ENCODE data around the gene CELF3. TPM values are rescaled to one million over a fixed set of nuclear protein-coding genes. Genes with fewer than 3 reads are reported as not detected.
"Not testable (repeated sequence)": the region's sequence is repeated elsewhere in the genome, so short reads cannot be mapped to it uniquely, and the experiment has no call there.

Gene CELF3
- total RNA-seq, 1 experiment from 2014 or later: not detected

GRCh38 chr1:151686561-151686960 lies 30.0 kb downstream of the CELF3 start:
- TF ChIP-seq CTCF (conservative IDR thresholded peaks at IDR 0.05) (no peak), EZH2 (IDR thresholded peaks at IDR 0.05; ENCODE audit: low read depth) (no peak)
- Histone ChIP-seq H4K20me1 (ENCODE audit: insufficient read depth) (no peaks in the 10 kb centered on the region), H3K4me1 (replicated peaks; ENCODE audit: insufficient read depth) (peaks cover 5% of the 10 kb centered on the region), H3K27me3 (ENCODE audit: insufficient read depth, low read depth) (no peaks in the 10 kb centered on the region), H3K79me2 (ENCODE audit: low read depth) (no peaks in the 10 kb centered on the region; the same call in 1 of the 2 replicates), H3K4me2 (no peak overlapping the region), H3K27ac (no peak overlapping the region), H3K4me3 (no peak overlapping the region), H2AFZ (no peak overlapping the region), H3K9me3 (ENCODE audit: insufficient read depth, low read depth) (no peaks in the 10 kb centered on the region; the same call in none of the 2 replicates), H3F3A (ENCODE audit: insufficient read depth, low read depth) (peaks cover 12% of the 10 kb centered on the region), H3K9me2 (ENCODE audit: insufficient read depth) (no peaks in the 10 kb centered on the region), H3K36me3 (ENCODE audit: low read depth) (0 out of 2 replicates have a peak, but pooled peaks cover 4% of the 10 kb centered on the region)
- BruUV-seq (replicated peaks): no TSS peak
- CTCF ChIA-PET: no interaction called here
- POLR2A ChIA-PET (ENCODE audit: unreplicated experiment): no interaction called here
- intact Hi-C loops (cut with micrococcal nuclease; ENCODE audit: unreplicated experiment): no loop called here
- DNase-seq: no peak

- TF ChIP-seq EZH2 (IDR thresholded peaks at IDR 0.05; ENCODE audit: low read depth): no peak
- no peak for TF ChIP-seq CTCF (conservative IDR thresholded peaks at IDR 0.05)
- no TSS peak for BruUV-seq (replicated peaks)
- CTCF ChIA-PET: no interaction called here
Observed at GRCh38 chr1:151684128-151684527, 32.5 kb downstream of the CELF3 start.

GRCh38 chr1:151682901-151683300 lies 33.7 kb downstream of the CELF3 start:
- H4K20me1 ChIP-seq (ENCODE audit: insufficient read depth); H3K9me3 ChIP-seq (ENCODE audit: insufficient read depth, low read depth); POLR2A ChIA-PET (ENCODE audit: unreplicated experiment); H3K9me2 ChIP-seq (ENCODE audit: insufficient read depth); CTCF ChIA-PET; H3K4me2 ChIP-seq; H2AFZ ChIP-seq; H3K79me2 ChIP-seq (ENCODE audit: low read depth); DNase-seq; H3K27ac ChIP-seq; H3K4me3 ChIP-seq; H3K36me3 ChIP-seq (ENCODE audit: low read depth); BruUV-seq (replicated peaks); H3K27me3 ChIP-seq (ENCODE audit: insufficient read depth, low read depth): not testable (repeated sequence)
- Histone ChIP-seq H3F3A (ENCODE audit: insufficient read depth, low read depth) (peaks cover 35% of the 10 kb centered on the region), H3K4me1 (replicated peaks; ENCODE audit: insufficient read depth) (peaks cover 32% of the 10 kb centered on the region)
- intact Hi-C loops (cut with micrococcal nuclease; ENCODE audit: unreplicated experiment): loop anchor here (5.0 kb wide), 2 partner anchors 76 to 146 kb away; no protein-coding TSS in a partner anchor

More at GRCh38 chr1:151684128-151684527, 32.5 kb downstream of the CELF3 start:
- H3K27me3 ChIP-seq (ENCODE audit: insufficient read depth, low read depth): no peaks in the 10 kb centered on the region
- no peak overlapping the region for H3K27ac ChIP-seq
- H2AFZ ChIP-seq: no peak overlapping the region
- H3K79me2 ChIP-seq (ENCODE audit: low read depth): no peaks in the 10 kb centered on the region; the same call in 1 of the 2 replicates
- no peak overlapping the region for H3K4me3 ChIP-seq
- H3F3A ChIP-seq (ENCODE audit: insufficient read depth, low read depth): peaks cover 29% of the 10 kb centered on the region
- H3K9me3 ChIP-seq (ENCODE audit: insufficient read depth, low read depth): no peaks in the 10 kb centered on the region; the same call in none of the 2 replicates
- no peak for DNase-seq
- H3K36me3 ChIP-seq (ENCODE audit: low read depth): 0 out of 2 replicates have a peak, but pooled peaks cover 5% of the 10 kb centered on the region
- H3K9me2 ChIP-seq (ENCODE audit: insufficient read depth): no peaks in the 10 kb centered on the region
- peaks cover 29% of the 10 kb centered on the region for H3K4me1 ChIP-seq (replicated peaks; ENCODE audit: insufficient read depth)
- H4K20me1 ChIP-seq (ENCODE audit: insufficient read depth): no peaks in the 10 kb centered on the region
- no peak overlapping the region for H3K4me2 ChIP-seq
- intact Hi-C loops (cut with micrococcal nuclease; ENCODE audit: unreplicated experiment): loop anchor here (5.0 kb wide), 2 partner anchors 77 to 147 kb away; no protein-coding TSS in a partner anchor
- POLR2A ChIA-PET (ENCODE audit: unreplicated experiment): interaction anchor here (0.8 kb wide), 1 partner anchor 189 kb away, joined by 8 read pairs; no protein-coding TSS in a partner anchor

All from PC-9 (cell line).